HL-60 (cell line): ENCODE measurements around the gene LDB3.

Source experiments
- DNase-seq, 2 experiments: peaks; one replicate each; pipeline ENCODE4 v3.0.0-alpha.2; 2010 to 2020; ENCODE audit warnings: low read depth in 1 of 2, low spot score in 1 of 2
- H3K27ac ChIP-seq: fragments of 250-450 bp; sonication (Bioruptor Pico); replicated peaks from 2 replicates; pipeline ENCODE4 v1.5.1; 2020; ENCODE audit warnings: mild to moderate bottlenecking, moderate library complexity
- H3K27me3 ChIP-seq: fragments of 250-450 bp; sonication (Bioruptor Pico); 2 replicates; pipeline ENCODE4 v1.5.1; 2021; ENCODE audit warnings: mild to moderate bottlenecking, moderate library complexity; ENCODE audit not compliant: insufficient read depth, poor library complexity, severe bottlenecking
- H3K4me3 ChIP-seq: replicated peaks from 2 replicates; pipeline ENCODE4 v1.5.1; 2011; ENCODE audit warnings: mild to moderate bottlenecking, control low read depth, low read length; ENCODE audit not compliant: insufficient read depth
- GABPA ChIP-seq: IDR thresholded peaks from 2 replicates; pipeline ENCODE4 v1.6.1; 2012; ENCODE audit warnings: low read depth
- POLR2AphosphoS5 ChIP-seq: IDR thresholded peaks from 2 replicates; pipeline ENCODE4 v1.6.1; 2012; ENCODE audit warnings: low read depth
- SPI1 ChIP-seq: IDR thresholded peaks from 2 replicates; pipeline ENCODE4 v1.6.1; 2012; ENCODE audit warnings: low read depth, mild to moderate bottlenecking, borderline replicate concordance
- TF ChIP-seq, protein P1 (sequence below): IDR thresholded peaks from one replicate; pipeline ENCODE4 v1.5.1; 2011; ENCODE audit warnings: low read length, control low read depth, inconsistent platforms; ENCODE audit not compliant: insufficient read depth
- TF ChIP-seq, protein P2 (sequence below): IDR thresholded peaks from 2 replicates; pipeline ENCODE4 v1.6.1; 2012; ENCODE audit warnings: low read depth; ENCODE audit not compliant: insufficient replicate concordance

LDB3 gene

DNA sequence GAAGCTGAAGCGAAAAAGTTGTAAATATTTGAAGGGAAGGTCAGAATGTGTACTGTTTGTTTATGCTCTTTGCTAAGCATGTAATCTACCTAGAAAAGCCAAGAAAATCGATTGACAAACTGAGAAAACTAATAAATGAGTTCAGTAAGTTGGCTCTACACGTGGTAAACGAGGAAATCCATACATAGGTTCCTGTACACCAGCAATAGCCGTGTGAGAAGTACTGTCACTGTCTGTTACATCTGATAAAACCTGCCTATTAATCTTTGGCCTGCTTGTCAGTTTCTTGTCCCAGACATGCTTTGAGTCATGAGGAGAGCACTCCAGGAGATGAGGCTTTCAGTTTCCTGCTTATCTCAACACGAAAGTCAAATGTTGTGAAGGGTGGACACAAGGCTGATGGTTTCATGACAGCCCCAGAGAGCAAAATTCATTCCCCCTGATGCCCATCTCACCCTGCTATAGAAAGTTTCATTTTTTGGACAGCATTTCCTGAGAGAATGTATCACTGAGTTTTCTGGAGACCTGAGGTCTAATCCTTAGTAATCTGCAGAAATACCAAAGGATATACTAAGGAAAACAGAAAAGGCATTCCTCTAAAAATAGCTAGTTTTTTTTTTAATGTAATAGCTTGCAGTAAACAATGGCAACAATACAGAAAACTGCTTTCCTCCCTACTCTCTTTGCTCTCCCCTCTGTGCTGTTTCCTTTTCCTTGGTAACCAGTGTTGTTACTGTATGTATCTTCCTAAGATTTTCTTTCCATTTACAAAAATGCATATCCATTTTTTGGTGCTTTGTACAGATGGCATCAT, 107.0 kb downstream of the LDB3 start:
- H3K27me3 ChIP-seq, result no peaks in the 10 kb centered on the region
- no peak for DNase-seq
- no peak overlapping the region for H3K27ac ChIP-seq
- no peak overlapping the region for H3K4me3 ChIP-seq
- no peak for TF ChIP-seq SPI1
- TF ChIP-seq, protein P1, sequence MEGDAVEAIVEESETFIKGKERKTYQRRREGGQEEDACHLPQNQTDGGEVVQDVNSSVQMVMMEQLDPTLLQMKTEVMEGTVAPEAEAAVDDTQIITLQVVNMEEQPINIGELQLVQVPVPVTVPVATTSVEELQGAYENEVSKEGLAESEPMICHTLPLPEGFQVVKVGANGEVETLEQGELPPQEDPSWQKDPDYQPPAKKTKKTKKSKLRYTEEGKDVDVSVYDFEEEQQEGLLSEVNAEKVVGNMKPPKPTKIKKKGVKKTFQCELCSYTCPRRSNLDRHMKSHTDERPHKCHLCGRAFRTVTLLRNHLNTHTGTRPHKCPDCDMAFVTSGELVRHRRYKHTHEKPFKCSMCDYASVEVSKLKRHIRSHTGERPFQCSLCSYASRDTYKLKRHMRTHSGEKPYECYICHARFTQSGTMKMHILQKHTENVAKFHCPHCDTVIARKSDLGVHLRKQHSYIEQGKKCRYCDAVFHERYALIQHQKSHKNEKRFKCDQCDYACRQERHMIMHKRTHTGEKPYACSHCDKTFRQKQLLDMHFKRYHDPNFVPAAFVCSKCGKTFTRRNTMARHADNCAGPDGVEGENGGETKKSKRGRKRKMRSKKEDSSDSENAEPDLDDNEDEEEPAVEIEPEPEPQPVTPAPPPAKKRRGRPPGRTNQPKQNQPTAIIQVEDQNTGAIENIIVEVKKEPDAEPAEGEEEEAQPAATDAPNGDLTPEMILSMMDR, result no peak
- TF ChIP-seq GABPA, result no peak
- TF ChIP-seq, protein P2, sequence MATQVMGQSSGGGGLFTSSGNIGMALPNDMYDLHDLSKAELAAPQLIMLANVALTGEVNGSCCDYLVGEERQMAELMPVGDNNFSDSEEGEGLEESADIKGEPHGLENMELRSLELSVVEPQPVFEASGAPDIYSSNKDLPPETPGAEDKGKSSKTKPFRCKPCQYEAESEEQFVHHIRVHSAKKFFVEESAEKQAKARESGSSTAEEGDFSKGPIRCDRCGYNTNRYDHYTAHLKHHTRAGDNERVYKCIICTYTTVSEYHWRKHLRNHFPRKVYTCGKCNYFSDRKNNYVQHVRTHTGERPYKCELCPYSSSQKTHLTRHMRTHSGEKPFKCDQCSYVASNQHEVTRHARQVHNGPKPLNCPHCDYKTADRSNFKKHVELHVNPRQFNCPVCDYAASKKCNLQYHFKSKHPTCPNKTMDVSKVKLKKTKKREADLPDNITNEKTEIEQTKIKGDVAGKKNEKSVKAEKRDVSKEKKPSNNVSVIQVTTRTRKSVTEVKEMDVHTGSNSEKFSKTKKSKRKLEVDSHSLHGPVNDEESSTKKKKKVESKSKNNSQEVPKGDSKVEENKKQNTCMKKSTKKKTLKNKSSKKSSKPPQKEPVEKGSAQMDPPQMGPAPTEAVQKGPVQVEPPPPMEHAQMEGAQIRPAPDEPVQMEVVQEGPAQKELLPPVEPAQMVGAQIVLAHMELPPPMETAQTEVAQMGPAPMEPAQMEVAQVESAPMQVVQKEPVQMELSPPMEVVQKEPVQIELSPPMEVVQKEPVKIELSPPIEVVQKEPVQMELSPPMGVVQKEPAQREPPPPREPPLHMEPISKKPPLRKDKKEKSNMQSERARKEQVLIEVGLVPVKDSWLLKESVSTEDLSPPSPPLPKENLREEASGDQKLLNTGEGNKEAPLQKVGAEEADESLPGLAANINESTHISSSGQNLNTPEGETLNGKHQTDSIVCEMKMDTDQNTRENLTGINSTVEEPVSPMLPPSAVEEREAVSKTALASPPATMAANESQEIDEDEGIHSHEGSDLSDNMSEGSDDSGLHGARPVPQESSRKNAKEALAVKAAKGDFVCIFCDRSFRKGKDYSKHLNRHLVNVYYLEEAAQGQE, result no peak
- TF ChIP-seq POLR2AphosphoS5, result no peak

DNA sequence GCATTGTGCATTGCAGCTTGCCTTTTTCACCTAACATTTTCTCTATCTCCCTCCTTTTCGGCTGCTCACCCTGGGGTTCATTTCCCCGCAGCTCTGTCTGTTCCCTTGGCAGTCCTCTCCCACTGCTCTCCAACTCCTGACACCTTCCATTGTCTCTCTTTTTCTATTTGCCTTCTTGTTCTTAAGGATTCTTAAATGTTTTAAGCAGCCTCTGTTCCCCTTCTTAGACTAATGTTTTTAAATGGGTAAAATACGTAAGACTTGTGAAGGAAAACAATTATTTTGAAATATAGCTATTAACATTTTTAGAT, 107.5 kb downstream of the LDB3 start:
- Histone ChIP-seq H3K27me3 (no peaks in the 10 kb centered on the region), H3K4me3 (no peak overlapping the region), H3K27ac (no peak overlapping the region)
- DNase-seq, result no peak
- TF ChIP-seq GABPA (no peak), POLR2AphosphoS5 (no peak), SPI1 (no peak)
- TF ChIP-seq, protein P2, result no peak
- TF ChIP-seq, protein P1, result no peak

DNA sequence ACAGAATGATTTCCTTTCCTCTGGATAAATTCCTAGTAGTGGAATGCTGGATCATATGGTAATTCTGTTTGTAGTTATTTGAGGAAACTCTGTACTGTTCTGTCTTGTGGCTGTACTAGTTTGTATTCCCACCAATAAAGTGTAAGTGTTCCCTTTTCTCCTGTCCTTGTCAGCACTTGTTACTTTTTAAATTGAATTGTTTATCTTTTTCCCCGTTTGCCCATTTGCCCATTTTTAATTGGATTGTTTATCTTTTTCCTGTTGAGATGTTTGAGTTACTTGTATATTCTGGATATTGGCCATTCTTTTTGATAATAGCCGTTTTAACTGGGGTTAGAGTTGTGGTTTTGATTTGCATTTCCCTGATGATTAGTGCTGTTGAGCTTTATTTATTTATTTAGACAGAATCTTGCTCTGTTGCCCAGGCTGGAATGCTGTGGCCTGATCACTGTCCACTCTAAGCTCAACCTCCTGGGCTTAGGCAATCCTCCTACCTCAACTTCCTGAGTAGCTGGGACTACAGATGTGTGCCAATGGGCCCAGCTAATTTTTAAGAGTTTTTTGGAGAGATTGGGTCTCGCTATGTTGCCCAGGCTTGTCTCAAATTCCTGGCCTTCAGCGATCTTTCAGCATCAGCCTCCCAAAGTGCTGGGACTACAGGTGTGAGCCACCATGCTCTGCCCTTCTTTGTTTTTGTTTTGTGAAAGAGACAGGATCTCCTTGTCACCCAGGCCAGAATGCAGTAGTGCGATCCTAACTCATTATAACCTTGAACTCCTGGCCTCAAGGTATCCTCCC, 111.1 kb downstream of the LDB3 start:
- H3K4me3 ChIP-seq, result no peak overlapping the region
- TF ChIP-seq SPI1 (no peak), POLR2AphosphoS5 (no peak), GABPA (no peak)
- TF ChIP-seq, protein P2, result no peak
- TF ChIP-seq, protein P1, result no peak
- no peak overlapping the region for H3K27ac ChIP-seq
- DNase-seq, result no peak
- peaks cover 2% of the 10 kb centered on the region for H3K27me3 ChIP-seq
